Fibroblast of lung (primary cell): ENCODE results near the gene ABCC9.

ENCODE experiments used
- EZH2 ChIP-seq: IDR thresholded peaks from 2 replicates; pipeline ENCODE4 v1.5.1; 2012; ENCODE audit warnings: low read length, control low read depth, mild to moderate bottlenecking; ENCODE audit errors: missing control alignments
- TF ChIP-seq, protein P1 (sequence below), 2 donors: IDR thresholded peaks in 1 of 2; conservative IDR thresholded peaks in 1 of 2; 1 replicate in 1 of 2; 2 replicates in 1 of 2; pipeline ENCODE4 v1.5.1; 2011 to 2012; ENCODE audit warnings: low read length in 2 of 2, control low read depth in 1 of 2, inconsistent platforms in 1 of 2, low read depth in 1 of 2, mild to moderate bottlenecking in 1 of 2

DNA sequence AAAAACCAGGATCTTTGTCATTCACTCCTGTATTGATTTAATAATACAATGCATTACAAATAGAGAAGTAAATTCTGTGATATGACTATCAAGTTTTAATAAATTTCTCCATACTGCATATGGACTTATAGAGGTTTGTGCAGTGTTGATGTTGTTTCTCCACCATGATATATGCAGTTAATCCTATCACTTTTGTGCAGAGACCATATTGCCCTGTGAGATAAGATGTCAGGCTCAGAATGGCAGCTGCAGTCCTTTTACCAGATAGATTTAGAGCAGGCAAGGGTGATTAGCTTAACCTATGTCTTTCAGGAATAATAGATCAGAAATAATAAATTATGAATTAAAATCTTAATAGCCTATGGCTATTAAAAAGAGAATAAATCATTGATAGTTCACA lies 128.1 kb downstream of the ABCC9 start:
- TF ChIP-seq, protein P1, sequence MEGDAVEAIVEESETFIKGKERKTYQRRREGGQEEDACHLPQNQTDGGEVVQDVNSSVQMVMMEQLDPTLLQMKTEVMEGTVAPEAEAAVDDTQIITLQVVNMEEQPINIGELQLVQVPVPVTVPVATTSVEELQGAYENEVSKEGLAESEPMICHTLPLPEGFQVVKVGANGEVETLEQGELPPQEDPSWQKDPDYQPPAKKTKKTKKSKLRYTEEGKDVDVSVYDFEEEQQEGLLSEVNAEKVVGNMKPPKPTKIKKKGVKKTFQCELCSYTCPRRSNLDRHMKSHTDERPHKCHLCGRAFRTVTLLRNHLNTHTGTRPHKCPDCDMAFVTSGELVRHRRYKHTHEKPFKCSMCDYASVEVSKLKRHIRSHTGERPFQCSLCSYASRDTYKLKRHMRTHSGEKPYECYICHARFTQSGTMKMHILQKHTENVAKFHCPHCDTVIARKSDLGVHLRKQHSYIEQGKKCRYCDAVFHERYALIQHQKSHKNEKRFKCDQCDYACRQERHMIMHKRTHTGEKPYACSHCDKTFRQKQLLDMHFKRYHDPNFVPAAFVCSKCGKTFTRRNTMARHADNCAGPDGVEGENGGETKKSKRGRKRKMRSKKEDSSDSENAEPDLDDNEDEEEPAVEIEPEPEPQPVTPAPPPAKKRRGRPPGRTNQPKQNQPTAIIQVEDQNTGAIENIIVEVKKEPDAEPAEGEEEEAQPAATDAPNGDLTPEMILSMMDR (conservative IDR thresholded peaks at IDR 0.05 in 1 of 2, IDR thresholded peaks at IDR 0.05 in 1 of 2; ENCODE audit: low read depth in 1 of 2, low read length in 2 of 2): no peak
- no peak for TF ChIP-seq EZH2
